ENCODE measurements around the gene GLA. TPM values are rescaled to one million over a fixed set of nuclear protein-coding genes. Genes with fewer than 3 reads are reported as not detected.
A peak's percentile ranks its signal among the peaks of the same experiment; 100 is the strongest.

The GLA gene
- total and polyA plus RNA-seq, 9 of the 15 experiments (the other 6 are each of a cell fraction or from before 2014, with no cell fraction given) = 41.7 to 146 (median 73.8) TPM

DNA sequence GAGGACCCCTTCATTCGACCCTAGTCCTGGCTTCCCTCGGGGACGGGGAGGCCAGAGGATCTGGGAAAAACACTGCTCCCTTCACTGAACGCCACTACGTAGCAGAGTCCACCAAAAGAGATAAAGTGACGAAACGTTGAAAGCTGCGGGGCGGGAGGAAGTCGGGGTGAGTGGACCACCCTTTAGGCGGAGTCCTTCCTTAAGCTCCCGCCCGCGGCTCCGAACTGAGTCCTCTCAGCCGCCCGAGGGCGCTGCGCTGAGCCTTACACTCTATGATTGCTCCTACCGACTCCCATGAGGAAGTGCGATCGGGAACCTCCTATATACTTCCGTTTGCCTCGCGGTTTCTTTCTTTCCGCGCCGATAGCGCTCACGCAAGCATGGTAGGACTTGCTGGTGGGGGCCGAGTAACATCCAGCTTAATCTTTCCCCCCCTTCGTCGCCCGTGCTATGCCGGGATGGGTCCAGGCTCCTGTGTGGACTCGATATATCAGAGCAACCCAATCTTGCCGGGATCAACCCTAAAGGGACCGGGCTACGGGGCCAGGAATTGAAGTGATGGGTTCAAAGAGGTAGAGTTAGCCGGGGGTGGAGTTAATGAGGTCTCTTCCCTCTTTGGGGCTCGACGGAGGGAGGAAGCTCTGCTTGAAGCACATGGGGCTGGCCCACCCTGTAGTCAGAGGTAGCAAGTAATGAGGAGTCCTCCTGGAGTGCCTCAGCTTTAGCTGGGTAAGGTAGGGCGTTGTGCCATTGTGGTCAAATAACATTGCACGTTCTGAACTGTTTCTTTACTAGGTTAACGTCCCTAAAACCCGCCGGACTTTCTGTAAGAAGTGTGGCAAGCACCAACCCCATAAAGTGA, 16.8 kb downstream of the GLA start, which contains the start of gene RPL36A (continued):
- TF ChIP-seq NFE2L1 (tag; IDR thresholded peaks at IDR 0.05; ENCODE audit: borderline replicate concordance, low read depth) (no peak), PML (IDR thresholded peaks at IDR 0.05; ENCODE audit: low read length) (peak; percentile 92), POLR2B (IDR thresholded peaks at IDR 0.05; ENCODE audit: low read depth, partially characterized antibody) (peak; percentile 98), HIVEP1 (CRISPR knock-in tag; IDR thresholded peaks at IDR 0.05) (no peak), TSC22D4 (tag; IDR thresholded peaks at IDR 0.05) (no peak), SP2 (IDR thresholded peaks at IDR 0.05; ENCODE audit: extremely low read depth, low read depth, low read length, poor library complexity, severe bottlenecking) (peak; percentile 91), SP1 (CRISPR knock-in tag; IDR thresholded peaks at IDR 0.05) (0 out of 2 replicates have a peak, but pooled peaks have one; percentile 48), RBBP5 (IDR thresholded peaks at IDR 0.05; ENCODE audit: borderline replicate concordance, insufficient read depth, low read length, poor library complexity, severe bottlenecking) (peak; percentile 87), RB1 (IDR thresholded peaks at IDR 0.05; ENCODE audit: low read depth) (peak; percentile 79), CGGBP1 (CRISPR knock-in tag; IDR thresholded peaks at IDR 0.05) (0 out of 2 replicates have a peak, but pooled peaks have one; percentile 15), NUFIP1 (IDR thresholded peaks at IDR 0.05; ENCODE audit: partially characterized antibody) (no peak), SAFB (IDR thresholded peaks at IDR 0.05; ENCODE audit: borderline replicate concordance, low read depth, low read length) (no peak), RUNX1 (IDR thresholded peaks at IDR 0.05; ENCODE audit: low read depth) (peak; percentile 42; the same call in 1 of the 2 replicates)
- TF ChIP-seq, protein P1, sequence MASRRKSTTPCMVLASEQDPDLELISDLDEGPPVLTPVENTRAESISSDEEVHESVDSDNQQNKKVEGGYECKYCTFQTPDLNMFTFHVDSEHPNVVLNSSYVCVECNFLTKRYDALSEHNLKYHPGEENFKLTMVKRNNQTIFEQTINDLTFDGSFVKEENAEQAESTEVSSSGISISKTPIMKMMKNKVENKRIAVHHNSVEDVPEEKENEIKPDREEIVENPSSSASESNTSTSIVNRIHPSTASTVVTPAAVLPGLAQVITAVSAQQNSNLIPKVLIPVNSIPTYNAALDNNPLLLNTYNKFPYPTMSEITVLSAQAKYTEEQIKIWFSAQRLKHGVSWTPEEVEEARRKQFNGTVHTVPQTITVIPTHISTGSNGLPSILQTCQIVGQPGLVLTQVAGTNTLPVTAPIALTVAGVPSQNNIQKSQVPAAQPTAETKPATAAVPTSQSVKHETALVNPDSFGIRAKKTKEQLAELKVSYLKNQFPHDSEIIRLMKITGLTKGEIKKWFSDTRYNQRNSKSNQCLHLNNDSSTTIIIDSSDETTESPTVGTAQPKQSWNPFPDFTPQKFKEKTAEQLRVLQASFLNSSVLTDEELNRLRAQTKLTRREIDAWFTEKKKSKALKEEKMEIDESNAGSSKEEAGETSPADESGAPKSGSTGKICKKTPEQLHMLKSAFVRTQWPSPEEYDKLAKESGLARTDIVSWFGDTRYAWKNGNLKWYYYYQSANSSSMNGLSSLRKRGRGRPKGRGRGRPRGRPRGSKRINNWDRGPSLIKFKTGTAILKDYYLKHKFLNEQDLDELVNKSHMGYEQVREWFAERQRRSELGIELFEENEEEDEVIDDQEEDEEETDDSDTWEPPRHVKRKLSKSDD (conservative IDR thresholded peaks at IDR 0.05; ENCODE audit: low read length) = 0 out of 2 replicates have a peak, but pooled peaks have one; percentile 25
- TF ChIP-seq, protein P2, sequence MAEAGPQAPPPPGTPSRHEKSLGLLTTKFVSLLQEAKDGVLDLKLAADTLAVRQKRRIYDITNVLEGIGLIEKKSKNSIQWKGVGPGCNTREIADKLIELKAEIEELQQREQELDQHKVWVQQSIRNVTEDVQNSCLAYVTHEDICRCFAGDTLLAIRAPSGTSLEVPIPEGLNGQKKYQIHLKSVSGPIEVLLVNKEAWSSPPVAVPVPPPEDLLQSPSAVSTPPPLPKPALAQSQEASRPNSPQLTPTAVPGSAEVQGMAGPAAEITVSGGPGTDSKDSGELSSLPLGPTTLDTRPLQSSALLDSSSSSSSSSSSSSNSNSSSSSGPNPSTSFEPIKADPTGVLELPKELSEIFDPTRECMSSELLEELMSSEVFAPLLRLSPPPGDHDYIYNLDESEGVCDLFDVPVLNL (CRISPR knock-in tag; IDR thresholded peaks at IDR 0.05; ENCODE audit: low read depth) = no peak
- TF ChIP-seq, protein P3, sequence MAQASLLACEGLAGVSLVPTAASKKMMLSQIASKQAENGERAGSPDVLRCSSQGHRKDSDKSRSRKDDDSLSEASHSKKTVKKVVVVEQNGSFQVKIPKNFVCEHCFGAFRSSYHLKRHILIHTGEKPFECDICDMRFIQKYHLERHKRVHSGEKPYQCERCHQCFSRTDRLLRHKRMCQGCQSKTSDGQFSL (CRISPR knock-in tag; IDR thresholded peaks at IDR 0.05) = peak; percentile 90
- TF ChIP-seq, protein P3 (tag; IDR thresholded peaks at IDR 0.05) = no peak

Measured in K562 (cell line).